Measurements from ENCODE around the gene NMNAT2.

Gene NMNAT2

DNA sequence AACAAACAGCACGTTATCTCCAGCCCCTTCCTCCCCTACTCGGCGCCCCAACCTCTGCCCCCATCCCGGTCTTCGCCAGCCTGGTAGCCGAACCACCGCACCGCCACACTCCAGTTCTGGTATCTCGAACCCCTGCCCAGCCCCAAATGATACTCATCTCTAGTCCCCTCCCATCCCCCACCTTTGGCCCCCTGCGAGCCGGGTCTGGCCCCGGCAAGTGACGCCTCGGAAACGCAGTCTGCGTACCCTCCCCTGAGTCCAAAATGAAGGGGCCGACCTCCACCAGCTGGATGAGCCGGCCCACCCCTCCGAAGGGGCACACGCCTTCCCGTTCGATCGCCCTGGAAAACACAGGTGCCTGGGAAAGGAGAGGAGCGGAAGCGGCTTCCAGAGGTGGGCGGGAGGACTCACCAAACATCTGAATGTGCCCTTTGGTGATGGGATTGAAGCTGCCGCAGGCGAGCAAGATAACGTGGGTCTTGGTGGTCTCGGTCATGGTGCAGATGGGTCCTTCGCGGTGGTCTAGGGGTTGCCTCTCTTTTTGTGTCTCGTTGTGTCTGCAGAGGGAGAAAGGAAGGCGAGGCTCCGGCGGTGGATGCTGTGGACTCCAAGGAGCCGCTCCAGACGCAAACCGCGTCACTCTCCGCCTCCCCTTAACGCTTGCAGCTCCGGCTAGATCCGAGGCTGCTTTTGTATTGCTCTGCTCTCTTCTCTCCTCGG lies at the start of gene NMNAT2:
NMNAT2 (minus strand) TSS at position 609 of the 720 bp plus-strand sequence; CDS start at position 496, 113 bp downstream.
- no peak for DNase-seq (ENCODE audit: low read depth)
- TF ChIP-seq, protein P1, sequence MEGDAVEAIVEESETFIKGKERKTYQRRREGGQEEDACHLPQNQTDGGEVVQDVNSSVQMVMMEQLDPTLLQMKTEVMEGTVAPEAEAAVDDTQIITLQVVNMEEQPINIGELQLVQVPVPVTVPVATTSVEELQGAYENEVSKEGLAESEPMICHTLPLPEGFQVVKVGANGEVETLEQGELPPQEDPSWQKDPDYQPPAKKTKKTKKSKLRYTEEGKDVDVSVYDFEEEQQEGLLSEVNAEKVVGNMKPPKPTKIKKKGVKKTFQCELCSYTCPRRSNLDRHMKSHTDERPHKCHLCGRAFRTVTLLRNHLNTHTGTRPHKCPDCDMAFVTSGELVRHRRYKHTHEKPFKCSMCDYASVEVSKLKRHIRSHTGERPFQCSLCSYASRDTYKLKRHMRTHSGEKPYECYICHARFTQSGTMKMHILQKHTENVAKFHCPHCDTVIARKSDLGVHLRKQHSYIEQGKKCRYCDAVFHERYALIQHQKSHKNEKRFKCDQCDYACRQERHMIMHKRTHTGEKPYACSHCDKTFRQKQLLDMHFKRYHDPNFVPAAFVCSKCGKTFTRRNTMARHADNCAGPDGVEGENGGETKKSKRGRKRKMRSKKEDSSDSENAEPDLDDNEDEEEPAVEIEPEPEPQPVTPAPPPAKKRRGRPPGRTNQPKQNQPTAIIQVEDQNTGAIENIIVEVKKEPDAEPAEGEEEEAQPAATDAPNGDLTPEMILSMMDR (conservative IDR thresholded peaks at IDR 0.05; ENCODE audit: low read length), result no peak
- H3K4me3 ChIP-seq (ENCODE audit: low read length), result peak within 1 kb of the TSS; percentile 39

DNA sequence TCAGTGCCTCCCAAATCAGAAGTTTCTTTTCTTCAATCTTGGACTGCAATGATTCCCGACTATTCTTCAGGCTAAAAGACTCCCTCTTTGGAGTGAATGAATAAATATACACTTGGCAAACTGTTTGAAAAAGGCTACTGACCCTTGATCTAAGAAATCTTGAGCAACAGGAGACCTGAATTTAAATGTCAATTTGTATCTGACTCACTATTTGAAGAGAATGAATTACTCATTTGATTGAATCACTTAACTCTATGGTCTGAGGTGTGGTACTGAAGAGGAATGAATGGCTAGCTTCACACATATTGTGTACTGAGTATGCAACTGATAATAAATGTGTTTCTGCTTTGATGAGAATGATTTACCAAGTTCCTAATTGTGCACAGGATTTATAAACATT lies 49.5 kb upstream of the NMNAT2 start:
- TF ChIP-seq, protein P1 (conservative IDR thresholded peaks at IDR 0.05; ENCODE audit: low read length), result no peak
- no peak overlapping the region for H3K4me3 ChIP-seq (ENCODE audit: low read length)
- no peak for DNase-seq (ENCODE audit: low read depth)

DNA sequence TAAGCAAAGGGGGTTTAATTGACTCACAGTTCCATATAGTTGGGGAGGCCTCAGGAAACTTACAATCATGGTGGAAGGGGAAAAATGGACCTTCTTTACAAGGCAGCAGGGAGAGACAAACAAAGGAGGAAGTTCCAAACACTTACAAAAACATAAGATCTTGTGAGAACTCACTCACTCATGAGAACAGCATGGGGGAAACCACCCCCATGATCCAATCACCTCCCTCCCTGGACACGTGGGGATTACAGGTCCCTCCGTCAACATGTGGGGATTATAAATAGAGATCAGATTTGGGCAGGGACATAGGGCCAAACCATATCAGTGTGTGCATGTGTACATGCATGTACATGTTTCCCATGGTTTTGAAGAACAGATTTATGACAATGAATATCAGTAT lies 48.6 kb upstream of the NMNAT2 start:
- no peak for DNase-seq (ENCODE audit: low read depth)
- TF ChIP-seq, protein P1 (conservative IDR thresholded peaks at IDR 0.05; ENCODE audit: low read length), result no peak
- no peak overlapping the region for H3K4me3 ChIP-seq (ENCODE audit: low read length)

DNA sequence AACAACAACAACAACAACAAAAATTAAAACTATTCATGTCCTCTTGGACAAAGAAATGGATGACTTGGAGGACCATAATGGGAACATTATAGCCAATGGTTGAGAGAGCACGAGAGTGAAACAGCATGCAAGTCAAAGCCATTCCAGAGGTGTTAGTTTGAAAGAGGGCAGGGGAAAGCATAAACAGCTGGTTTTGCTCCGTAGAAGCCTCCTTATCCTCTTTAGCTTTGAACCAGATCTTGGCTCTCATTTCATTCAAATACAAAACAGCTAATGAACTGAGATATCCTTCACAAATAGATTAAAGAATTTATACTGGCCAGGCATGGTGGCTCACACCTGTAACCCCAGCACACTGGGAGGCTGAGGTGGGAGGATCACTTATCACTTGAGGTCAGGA lies 45.4 kb upstream of the NMNAT2 start:
- H3K4me3 ChIP-seq (ENCODE audit: low read length), result no peak overlapping the region
- TF ChIP-seq, protein P1 (conservative IDR thresholded peaks at IDR 0.05; ENCODE audit: low read length), result no peak
- no peak for DNase-seq (ENCODE audit: low read depth)

DNA sequence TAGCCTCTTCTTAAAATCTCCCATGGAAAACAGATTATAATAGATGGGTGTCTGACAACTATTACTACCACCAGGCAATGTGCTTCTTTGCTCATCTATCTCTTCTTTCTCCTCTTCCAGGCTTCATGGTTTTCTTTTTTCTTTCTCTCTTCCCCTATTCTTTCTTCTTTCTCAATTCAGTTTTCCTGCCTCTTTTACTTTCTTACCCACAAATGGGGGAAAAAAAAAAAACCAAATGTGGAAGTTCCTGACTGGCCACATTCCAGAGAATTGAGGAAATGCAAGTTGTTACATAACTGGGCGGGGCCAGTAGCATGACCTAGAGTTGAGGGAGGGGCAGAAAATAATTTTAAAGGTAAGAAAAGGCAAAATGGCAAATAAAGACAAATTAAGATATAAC lies 43.2 kb upstream of the NMNAT2 start:
- TF ChIP-seq, protein P1 (conservative IDR thresholded peaks at IDR 0.05; ENCODE audit: low read length), result no peak
- peak; percentile 6 for DNase-seq (ENCODE audit: low read depth)
- no peak overlapping the region for H3K4me3 ChIP-seq (ENCODE audit: low read length)

DNA sequence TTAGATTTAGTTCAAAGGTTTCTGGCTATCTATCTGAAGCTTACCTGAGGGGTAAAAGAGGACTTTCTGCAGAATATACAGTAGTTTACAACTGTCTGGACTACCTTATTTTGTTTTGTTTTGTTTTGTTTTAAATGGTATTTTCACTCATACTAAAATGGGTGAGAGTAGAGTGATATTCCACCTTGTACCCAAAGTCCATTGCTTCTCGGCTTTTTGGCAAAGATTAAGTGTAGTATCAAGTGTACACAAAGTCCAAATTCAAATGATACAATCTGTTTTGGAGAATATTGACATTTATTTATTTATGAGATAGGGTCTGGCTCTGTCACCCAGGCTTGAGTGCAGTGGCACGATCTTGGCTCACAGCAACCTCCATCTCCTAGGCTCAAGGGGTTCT lies 42.4 kb upstream of the NMNAT2 start:
- H3K4me3 ChIP-seq (ENCODE audit: low read length), result no peak overlapping the region
- DNase-seq (ENCODE audit: low read depth), result no peak
- TF ChIP-seq, protein P1 (conservative IDR thresholded peaks at IDR 0.05; ENCODE audit: low read length), result no peak

DNA sequence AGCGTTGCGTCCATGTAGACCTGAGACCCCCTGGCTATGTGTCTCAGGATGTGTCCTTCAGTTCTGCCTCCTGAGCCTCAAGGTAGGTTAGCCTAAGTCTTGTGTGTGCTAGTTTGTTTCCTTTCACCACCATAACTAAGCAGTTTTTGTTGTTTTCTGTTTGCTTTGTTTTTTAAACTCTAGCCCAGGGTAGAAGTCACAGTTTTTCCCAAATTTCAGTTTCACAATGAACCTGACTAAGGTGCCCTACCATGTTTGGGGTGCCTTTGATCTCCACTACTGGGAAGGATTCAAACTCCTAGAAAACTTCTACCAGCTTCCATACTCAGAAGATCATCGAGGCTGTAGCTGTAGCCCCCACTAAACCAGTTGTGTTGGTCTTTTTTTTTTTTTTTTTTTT lies 39.3 kb upstream of the NMNAT2 start:
- DNase-seq (ENCODE audit: low read depth), result no peak
- TF ChIP-seq, protein P1 (conservative IDR thresholded peaks at IDR 0.05; ENCODE audit: low read length), result no peak
- no peak overlapping the region for H3K4me3 ChIP-seq (ENCODE audit: low read length)

All from AG10803 (cell line).